ENCODE results near the gene KLHL1.
A peak's percentile ranks its signal among the peaks of the same experiment; 100 is the strongest.
"Not testable (repeated sequence)": the region's sequence is repeated elsewhere in the genome, so short reads cannot be mapped to it uniquely, and the experiment has no call there.

The KLHL1 gene, protein sequence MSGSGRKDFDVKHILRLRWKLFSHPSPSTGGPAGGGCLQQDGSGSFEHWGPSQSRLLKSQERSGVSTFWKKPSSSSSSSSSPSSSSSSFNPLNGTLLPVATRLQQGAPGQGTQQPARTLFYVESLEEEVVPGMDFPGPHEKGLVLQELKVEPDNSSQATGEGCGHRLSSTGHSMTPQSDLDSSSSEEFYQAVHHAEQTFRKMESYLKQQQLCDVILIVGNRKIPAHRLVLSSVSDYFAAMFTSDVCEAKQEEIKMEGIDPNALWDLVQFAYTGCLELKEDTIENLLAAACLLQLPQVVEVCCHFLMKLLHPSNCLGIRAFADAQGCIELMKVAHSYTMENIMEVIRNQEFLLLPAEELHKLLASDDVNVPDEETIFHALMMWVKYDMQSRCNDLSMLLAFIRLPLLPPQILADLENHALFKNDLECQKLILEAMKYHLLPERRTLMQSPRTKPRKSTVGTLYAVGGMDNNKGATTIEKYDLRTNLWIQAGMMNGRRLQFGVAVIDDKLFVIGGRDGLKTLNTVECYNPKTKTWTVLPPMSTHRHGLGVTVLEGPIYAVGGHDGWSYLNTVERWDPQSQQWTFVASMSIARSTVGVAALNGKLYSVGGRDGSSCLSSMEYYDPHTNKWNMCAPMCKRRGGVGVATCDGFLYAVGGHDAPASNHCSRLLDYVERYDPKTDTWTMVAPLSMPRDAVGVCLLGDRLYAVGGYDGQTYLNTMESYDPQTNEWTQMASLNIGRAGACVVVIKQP

DNA sequence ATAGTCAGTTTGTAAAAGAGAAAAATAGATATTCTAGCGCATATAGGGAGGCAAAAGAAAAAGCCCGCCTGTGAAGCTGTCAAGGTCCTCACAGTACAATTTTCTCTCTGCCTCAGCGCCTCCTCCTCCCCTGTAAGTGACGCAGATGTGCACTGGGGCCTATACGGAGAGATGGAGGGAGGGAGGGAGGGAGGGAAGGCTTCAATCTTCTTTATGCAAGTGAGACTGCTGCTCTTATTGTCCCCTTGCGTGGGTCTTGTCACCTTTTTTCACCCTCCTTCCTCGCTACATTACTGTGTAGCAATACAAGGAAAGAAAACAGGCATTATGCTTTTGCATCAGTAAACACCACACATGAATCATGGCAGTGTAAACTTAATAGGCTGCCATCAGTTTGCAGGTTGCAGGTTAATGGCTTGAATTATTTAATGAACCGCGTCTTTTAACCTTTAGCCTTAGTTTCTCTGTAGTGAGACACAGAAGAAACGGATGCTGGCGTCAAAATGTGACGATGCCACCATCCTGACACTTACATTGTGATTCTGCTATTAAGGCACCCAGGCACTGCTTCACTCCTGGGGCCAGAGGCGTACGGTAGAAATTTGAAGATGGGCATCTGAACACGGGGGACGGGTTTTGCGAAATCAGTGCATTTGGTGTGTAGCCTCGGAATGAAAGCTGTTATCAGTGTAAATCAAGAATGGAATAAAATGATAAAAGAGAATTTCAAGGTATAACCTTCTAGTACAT, at the start of gene KLHL1:
KLHL1 (minus strand) TSS at position 97 of the 750 bp plus-strand sequence. CDS start 753 bp downstream, outside the sequence.
- peak in 10 of 58 donors; percentile 1 to 16 (median 6) for DNase-seq

DNA sequence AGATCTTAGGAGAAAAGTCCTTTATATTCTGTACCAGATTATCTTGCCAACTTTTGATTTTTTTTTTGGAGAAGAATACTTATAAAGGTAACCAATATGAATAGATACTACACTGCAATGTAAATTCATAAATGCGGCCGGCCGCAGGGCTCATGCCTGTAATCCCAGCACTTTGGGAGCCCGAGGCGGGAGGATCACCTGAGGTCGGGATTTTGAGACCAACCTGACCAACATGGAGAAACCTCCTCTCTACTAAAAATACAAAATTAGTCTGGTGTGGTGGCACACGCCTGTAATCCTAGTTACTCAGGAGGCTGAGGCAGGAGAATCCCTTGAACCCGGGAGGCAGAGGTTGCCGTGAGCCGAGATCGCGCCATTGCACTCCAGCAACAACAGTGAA, 34.4 kb upstream of the KLHL1 start:
- not testable (repeated sequence) for DNase-seq

DNA sequence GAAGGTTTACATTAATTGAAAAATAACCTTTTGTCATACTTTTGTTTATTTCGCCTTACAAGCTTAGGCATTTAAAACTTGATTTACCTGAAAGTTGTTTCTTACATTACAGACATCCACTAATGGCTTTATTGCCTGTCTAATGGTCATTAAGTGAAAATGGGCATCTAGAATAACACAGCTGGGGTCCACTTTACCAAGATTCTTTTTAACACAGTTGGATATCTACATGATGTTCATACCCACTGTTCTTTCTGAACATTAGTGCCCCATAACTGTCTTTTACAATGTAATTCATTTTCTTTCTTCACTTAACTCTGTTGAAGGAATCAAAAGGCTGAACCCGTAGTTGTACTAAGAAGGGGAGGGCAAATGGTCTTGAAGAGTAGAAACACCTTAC, 19.8 kb upstream of the KLHL1 start:
- DNase-seq, result no peak

DNA sequence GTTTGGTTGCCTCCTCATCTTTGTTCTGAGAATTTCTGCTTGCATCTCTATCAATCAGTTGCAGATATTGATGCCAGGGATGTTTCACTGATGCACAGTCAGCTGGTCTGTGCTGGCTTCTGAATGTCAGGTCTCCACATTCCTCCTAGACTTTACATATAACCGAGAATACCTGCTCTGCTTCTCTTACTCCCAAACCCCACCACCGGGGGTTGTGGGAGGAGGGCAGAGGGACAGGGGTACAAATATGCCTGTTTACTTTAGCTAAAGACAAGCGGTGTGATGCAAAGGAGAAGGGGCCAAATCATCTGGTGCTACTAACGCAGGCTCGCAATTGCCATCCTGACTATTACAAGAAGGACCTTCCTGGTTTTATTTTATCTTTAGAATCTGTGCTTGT, 17.4 kb upstream of the KLHL1 start:
- DNase-seq, result no peak

DNA sequence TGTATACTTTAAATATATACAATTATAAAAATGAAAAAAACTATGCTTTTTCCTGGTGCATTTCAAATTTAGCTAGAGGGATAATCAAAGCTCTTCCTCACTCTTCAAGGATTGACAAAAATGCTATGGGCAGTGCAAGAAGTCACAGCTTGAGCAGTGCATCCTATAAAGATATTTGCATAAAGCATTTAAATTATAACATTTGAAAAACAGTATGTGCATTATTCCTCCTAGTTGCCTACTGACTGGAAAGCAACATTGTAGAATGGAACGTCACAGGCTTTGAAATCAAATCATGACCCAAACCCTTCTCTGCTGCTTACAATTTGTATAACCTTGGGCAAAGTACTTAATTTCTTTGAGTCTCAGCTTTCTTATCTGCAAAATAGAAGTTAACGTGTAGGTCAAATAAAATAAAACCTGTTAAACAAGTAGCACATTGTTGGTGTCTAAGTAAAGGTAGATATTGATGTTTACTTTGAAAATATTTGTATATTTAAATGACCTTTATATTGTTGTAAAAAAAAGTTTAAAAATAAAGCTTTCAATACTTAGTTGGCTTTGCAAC, 9.2 kb upstream of the KLHL1 start:
- no peak for DNase-seq

DNA sequence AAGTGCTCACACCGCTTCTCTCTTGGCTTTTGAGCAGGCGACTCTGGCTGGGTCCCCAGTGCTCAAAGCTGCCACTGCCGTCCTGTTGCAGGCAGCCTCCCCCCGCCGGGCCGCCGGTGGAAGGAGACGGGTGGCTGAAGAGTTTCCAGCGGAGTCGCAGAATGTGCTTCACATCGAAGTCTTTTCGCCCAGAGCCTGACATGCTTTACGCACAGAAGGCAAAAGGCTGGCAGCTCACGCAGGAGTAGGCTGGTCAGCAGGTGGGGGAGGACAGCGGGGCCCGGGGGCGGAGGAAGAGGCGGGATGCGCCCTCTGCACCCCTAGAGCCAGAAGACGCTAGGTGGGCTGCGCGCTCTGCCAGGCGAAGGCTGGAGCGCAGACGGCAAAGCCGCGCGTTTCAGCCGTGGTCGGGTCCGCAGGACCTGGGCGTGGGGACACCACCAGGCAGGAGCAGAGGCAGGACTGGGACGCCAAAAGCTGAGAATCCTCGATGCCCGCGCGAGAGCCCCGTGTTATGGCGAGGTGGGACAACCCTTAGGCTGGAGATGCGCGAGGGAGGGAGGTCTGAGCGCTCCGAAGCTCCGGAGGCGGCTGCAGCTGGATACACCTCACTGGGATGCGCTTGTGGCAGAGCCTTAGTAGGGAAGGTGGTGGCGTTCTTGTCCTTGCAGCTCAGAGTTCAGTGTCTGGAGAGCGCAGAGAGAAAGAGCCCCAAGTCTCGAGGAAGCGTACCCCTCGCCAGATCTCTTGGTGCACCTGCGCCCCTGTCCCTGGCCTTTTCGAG, 562 bp downstream of the KLHL1 start, which contains the start of gene ATXN8OS:
ATXN8OS (plus strand) TSS at position 329 of the 784 bp plus-strand sequence.
- DNase-seq, result peak in 13 of 58 donors; percentile 2 to 34 (median 10)

DNA sequence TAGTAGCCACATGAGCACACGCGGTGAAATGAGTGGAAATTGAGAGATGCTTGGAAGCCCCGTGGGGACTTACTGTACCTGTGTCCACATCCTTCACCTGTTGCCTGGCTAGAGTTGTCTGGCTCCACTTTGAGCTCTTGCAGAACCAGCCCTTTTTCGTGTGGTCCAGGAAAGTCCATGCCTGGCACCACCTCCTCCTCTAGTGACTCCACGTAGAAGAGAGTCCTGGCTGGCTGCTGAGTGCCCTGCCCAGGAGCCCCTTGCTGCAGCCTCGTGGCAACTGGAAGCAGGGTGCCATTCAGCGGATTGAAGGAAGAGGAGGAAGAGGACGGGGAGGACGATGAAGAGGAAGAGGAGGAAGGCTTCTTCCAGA, 1.1 kb downstream of the KLHL1 start:
- peak in 1 of 58 donors; percentile 1 for DNase-seq

DNA sequence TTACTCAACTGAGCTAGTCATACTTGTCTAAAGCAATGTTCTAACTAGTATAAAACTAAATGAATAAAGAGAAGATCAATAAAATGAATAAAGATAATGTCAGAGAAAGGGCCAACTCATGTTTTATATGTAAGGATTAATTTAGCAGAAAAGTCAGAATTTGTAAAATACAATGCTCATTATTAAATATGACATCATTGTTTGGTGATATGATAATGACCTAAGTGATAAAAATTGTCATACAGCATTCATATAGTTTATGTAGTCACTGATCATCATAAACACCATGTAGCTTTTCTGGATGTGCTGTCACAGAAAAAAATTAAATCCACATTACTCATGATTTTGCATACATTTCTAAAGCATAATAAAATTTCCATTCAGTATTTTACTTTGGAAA, 3.8 kb downstream of the KLHL1 start:
- DNase-seq, result no peak

DNA sequence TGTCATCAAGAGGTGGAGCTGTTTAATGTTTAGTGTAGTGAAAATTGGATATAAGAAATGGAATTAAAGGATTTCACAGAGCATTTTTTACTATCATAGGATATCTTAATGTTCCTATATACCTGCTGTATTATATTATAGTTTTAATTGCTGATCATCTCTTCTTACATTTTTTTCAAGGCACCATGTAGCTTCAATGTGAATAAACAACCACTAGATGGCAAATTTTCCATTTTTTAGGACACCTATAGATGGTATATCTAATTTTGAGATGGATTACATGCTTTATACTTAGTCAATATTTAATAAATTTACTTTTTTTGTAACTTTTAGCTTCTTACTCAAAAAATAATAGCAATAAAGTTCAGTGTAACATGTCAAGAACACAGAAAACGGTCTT, 9.6 kb downstream of the KLHL1 start:
- no peak for DNase-seq

DNA sequence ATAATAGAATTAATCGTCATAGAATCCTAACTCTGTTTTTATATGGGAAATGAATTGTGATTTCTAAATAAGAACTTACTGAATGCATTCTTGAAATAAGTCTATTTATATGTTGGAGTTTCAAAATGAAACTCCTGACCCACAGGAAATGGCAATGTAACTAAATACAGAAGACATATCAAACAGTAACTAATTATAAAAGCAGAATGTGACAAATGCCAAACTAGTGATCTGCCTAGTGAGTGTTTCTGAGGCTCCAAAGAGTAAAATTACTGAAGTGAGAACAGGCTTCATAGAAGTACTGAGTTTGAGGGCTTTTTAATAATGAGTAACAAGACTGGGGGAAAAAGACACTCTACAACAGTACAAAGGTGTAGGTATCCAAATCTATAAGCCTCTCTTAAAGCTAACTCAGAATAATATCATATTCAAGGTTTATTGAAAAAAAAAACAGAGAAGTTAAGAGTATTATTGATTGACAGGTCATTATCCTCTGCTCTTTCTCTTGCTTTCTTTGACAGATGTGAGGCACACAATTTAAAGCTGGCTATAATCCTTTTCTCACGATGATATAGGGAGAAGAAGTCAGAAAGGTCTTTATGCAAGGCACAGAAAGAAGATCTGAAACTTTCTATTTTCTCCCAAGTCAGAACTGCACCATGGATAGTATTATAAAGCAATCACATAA, 18.1 kb downstream of the KLHL1 start:
- DNase-seq, result no peak

DNA sequence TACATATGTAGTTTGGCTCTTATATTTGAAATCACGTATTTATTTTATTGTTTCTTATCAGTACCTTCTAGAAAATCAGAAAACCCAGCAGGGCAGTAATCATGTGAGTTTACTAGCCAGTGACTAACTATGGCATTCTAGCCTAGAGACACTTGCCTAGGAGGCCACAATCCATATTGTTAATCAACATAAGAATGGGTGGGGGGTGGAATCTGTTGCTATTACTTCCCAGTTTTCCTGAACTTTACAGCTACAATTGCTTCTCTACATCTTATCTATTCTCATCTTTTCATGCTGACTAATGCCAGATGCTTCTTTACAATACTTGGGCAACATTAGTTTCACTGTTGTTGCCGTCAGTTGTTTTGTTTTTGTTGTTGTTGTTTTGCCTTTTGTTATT, 19.3 kb downstream of the KLHL1 start:
- DNase-seq, result no peak

DNA sequence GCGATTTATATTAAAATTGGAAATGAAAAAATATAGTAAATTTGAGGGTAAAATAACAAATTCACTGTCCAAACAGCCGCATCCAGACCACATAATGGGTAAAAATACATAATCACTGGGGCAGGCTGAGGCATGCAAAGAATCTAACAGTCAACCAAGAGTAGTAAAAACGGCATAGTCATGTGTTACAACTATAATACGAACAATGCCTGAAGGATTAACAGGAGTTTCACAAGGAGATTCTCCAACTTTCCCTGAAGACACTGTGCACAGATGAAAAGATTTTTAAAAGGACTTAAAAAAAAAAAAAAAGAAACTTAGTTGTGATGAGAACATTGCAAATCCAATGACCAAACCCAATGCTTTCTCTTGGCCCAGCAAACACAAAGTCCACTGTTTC, 21.0 kb downstream of the KLHL1 start:
- no peak for DNase-seq

DNA sequence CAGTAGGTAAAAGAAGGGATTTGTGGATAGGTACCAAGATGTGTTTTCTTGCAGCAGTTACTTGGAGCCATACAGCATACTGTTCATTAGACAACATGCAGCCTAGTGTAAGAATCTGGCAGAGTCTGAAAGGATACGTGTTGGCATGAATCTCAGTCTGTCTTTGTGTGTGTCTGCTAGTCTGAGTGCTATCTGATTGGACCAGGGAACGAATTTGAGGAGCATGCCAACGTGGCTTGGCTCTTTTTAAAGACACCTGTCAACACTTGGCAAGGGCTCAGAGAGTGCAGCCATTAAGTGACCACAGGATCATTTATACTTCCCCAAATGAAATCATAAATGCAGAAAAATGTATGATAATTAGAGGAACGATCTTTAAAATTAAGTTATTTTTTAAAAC, 28.2 kb downstream of the KLHL1 start:
- peak in 3 of 58 donors; percentile 0 to 2 (median 0) for DNase-seq

DNA sequence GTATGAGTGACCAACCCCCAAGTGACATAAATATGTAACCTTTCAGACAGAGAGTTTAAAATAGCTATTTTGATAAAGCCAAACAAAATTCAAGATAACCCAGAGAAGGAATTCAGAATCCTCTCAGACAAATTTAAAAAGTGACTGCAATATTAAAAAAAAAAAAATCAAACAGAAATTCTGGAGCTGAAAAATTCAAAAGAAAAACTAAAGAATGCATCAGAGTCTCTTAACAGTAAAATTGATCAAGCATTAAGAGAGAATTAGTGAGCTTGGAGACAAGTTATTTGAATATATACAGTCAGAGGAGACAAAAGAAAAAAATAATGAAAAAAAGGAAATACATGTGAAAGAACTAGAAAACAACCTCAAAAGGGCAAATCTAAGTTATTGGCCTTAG, 53.7 kb downstream of the KLHL1 start:
- DNase-seq, result no peak

DNA sequence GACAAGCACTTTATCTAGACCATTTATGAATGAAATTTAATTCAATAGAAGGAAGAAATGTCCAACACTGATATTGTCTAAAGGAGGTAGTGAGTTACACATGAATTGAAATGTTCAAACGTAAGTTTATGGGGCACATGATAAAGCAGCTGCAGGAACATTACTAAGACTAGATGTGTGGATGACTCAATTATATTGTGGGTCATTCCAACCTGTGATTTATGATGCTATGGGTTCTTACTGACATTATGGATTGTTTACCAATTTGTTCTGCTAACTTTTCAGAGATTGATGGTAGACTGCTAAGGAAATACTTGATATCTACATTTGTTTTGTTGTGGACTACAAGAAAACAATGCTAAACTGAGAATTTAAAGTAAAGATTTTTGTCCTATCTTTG, 56.7 kb downstream of the KLHL1 start:
- no peak for DNase-seq

DNA sequence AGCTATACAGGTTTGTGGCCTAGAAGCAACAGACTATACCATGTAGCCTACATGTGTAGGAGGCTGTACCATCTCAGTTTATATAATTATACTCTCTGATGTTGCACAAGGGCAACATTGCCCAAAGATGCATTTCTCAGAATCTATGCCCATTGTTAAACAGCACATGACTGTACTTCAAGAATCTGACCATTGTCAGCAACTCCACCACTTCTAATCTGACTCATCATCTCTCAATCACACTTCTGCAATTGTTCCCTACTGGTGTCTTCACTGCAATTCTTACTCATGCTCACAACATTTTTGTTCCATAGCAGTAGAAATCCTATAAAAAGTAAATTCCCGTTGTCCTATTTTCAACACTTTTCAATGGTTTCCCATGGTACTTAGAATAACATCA, 64.6 kb downstream of the KLHL1 start:
- DNase-seq, result no peak

DNA sequence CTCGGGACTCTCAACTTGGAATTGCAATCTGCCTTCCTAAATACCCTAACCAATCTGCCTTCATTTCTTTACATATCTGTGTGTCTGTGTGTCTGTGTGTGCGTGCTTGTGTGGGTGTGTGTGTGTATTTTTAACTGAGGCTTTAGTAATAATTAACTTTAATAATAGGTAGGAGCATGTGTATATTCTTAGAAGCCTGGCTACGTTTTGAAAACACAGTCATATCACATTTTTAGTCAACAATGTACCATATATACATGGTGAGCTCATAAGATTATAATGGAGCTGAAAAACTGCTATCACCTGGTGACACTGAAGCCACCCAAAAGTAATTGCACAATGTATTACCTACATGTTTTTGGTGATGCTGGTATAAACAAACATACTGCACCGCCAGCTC, 66.1 kb downstream of the KLHL1 start:
- DNase-seq, result no peak

DNA sequence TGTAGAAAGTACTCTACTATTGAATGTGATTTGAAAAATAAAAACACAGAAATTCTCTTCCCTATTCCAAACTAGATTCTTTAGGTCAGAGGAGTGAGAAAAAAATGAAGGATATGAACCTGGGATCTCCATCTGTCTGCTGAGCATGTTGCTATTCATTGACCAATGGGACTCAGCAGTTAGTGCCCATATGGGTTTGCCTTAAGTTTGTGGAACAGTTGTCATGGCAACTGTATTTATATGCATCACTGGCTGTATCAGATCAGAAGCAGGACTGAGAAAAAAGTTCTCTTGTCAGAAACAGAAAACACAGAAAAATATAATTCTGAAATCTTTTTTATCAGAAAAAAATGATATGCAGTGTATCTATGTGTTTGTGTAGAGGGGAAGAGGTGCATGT, 74.0 kb downstream of the KLHL1 start:
- DNase-seq, result peak in 1 of 58 donors; percentile 19

DNA sequence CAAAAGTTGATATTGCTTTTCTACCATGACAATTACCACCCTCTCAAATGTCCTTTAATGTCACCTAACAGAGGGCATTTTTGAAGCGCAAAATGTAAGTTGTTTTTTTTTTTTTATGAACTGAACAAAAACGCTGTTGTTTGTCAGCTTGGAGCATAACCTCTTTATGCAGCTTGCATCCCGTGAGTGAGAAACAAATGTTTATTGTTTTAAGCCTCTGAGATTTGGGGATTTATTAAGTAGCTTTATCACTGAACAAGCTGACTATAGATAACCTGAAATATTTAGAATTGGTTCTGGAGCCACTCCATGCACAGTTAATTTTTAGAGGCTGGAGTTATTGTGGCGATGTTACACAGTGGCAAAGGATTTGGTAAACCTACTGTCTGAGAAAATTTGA, 80.7 kb downstream of the KLHL1 start:
- no peak for DNase-seq

DNA sequence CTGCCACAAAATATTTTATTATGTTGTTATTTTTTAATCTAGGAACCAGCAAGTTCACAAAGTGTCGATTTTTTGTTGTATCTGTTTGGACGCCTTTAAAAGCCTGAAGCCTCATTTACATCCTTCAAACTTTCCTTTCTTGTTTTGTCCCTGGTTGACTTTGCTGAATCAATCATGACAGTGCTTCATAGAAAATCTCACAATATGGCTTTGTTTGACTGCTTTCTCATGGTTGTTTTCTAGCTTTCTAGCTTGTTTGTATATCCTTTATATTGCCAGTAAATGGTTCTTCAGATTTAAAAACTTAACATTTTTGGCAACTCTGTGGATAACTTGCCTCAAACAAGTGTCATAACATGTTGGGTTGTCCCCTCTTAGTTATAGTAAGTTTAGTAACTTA, 84.7 kb downstream of the KLHL1 start:
- DNase-seq, result no peak

Measured in anterior cingulate cortex (tissue), 58 donors.